Measurements from ENCODE around the gene USP33. TPM values are rescaled to one million over a fixed set of nuclear protein-coding genes. Genes with fewer than 3 reads are reported as not detected.

Gene USP33
- polyA plus RNA-seq, 1 of the 3 experiments (the other 2 are of a cell fraction), result 26.3 TPM

DNA sequence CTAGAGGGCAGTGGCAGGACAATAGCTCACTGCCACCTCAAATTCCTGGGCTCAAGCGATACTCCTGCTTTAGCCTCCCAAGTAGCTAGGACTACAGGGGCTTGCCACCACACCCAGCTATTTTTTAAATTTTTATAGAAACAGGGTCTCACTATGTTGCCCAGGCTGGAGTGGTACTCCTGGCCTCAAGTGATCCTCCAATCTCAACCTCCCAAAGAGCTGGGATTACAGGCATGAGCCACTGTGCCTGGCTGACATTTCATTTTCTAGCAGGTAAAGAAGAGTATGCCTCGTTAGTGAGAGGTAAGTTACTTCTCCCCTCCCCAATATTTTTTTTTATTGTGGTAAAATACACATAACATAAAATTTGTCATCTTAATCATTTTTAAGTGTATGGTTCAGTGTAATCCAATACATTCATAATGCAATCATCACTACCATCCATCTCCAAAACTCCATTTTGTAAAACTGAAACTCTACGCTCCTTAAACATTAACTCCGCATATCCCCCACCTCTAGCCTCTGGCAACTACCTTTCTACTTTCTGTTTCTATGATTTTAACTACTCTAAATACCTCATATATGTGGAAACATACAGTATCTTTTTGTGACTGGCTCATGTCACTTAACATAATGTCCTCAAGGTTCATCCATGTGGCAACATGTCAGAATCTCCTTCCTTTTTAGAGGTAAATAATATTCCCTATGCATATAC, 99.6 kb downstream of the USP33 start:
- no peak overlapping the region for H2AFZ ChIP-seq (ENCODE audit: low read depth)
- TF ChIP-seq, protein P1, sequence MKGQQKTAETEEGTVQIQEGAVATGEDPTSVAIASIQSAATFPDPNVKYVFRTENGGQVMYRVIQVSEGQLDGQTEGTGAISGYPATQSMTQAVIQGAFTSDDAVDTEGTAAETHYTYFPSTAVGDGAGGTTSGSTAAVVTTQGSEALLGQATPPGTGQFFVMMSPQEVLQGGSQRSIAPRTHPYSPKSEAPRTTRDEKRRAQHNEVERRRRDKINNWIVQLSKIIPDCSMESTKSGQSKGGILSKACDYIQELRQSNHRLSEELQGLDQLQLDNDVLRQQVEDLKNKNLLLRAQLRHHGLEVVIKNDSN (IDR thresholded peaks at IDR 0.05; ENCODE audit: borderline replicate concordance, low read depth), result no peak
- no peak for TF ChIP-seq TCF12 (IDR thresholded peaks at IDR 0.05)
- TF ChIP-seq, protein P2, sequence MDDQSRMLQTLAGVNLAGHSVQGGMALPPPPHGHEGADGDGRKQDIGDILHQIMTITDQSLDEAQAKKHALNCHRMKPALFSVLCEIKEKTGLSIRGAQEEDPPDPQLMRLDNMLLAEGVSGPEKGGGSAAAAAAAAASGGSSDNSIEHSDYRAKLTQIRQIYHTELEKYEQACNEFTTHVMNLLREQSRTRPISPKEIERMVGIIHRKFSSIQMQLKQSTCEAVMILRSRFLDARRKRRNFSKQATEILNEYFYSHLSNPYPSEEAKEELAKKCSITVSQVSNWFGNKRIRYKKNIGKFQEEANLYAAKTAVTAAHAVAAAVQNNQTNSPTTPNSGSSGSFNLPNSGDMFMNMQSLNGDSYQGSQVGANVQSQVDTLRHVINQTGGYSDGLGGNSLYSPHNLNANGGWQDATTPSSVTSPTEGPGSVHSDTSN (IDR thresholded peaks at IDR 0.05), result no peak
- POLR2A ChIA-PET, result no interaction called here
- no peaks in the 10 kb centered on the region for H3K27me3 ChIP-seq (ENCODE audit: insufficient read depth)
- no peak overlapping the region for H3K4me2 ChIP-seq
- peaks cover 100% of the 10 kb centered on the region for H3K79me2 ChIP-seq (ENCODE audit: insufficient read depth)
- H3K27ac ChIP-seq (ENCODE audit: low read depth in 2 of 2, low read length in 1 of 2), result no peak overlapping the region
- no peaks in the 10 kb centered on the region for H3K36me3 ChIP-seq (replicated peaks in 1 of 2; ENCODE audit: control insufficient read depth in 1 of 2, insufficient read depth in 2 of 2, low read length in 1 of 2)
- 95% methylated on average over 4 of the region's 4 CpGs for WGBS (ENCODE audit: low lambda C conversion rate)
- no peak overlapping the region for H3K9ac ChIP-seq
- no peak for DNase-seq
- H3K4me3 ChIP-seq (ENCODE audit: low read depth in 2 of 2, low read length in 1 of 2), result no peak overlapping the region
- H3F3A ChIP-seq (replicated peaks; ENCODE audit: insufficient read depth), result peaks cover 9% of the 10 kb centered on the region
- H3K9me2 ChIP-seq, result no peaks in the 10 kb centered on the region
- H3K4me1 ChIP-seq (ENCODE audit: control insufficient read depth in 1 of 2, insufficient read depth in 2 of 2, low read depth in 1 of 2, low read length in 1 of 2), result no peaks in the 10 kb centered on the region; a peak in 2 of 4 replicates
- CTCF ChIA-PET, result no interaction called here
- H3K9me3 ChIP-seq, result no peaks in the 10 kb centered on the region
- peaks cover 47% of the 10 kb centered on the region for H4K20me1 ChIP-seq (ENCODE audit: insufficient read depth)

DNA sequence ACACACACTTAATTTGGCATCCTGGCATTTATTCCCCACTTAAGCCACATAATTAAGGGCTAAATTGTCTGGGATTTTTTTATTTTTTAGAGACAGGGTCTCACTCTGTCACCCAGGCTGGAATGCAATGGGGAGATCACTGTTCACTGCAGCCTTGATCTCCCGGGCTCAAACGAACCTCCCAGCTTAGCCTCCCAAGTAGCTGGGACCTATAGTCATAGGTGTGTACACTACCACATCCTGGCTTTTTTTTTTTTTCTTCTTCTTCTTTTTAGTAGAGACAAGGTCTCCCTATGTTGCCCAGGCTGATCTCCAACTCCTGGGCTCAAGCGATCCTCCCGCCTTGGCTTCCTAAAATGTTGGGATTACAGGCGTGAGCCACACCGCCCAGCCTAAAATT, 101.4 kb downstream of the USP33 start:
- Histone ChIP-seq H3F3A (replicated peaks; ENCODE audit: insufficient read depth) (peaks cover 10% of the 10 kb centered on the region), H3K9me3 (no peaks in the 10 kb centered on the region), H2AFZ (ENCODE audit: low read depth) (no peak overlapping the region), H3K36me3 (replicated peaks in 1 of 2; ENCODE audit: control insufficient read depth in 1 of 2, insufficient read depth in 2 of 2, low read length in 1 of 2) (no peaks in the 10 kb centered on the region), H3K27me3 (ENCODE audit: insufficient read depth) (no peaks in the 10 kb centered on the region), H3K4me3 (ENCODE audit: low read depth in 2 of 2, low read length in 1 of 2) (no peak overlapping the region), H3K27ac (ENCODE audit: low read depth in 2 of 2, low read length in 1 of 2) (no peak overlapping the region), H3K4me1 (ENCODE audit: control insufficient read depth in 1 of 2, insufficient read depth in 2 of 2, low read depth in 1 of 2, low read length in 1 of 2) (no peaks in the 10 kb centered on the region), H3K79me2 (ENCODE audit: insufficient read depth) (peaks cover 100% of the 10 kb centered on the region), H4K20me1 (ENCODE audit: insufficient read depth) (peaks cover 33% of the 10 kb centered on the region), H3K4me2 (no peak overlapping the region), H3K9me2 (no peaks in the 10 kb centered on the region), H3K9ac (no peak overlapping the region)
- WGBS (ENCODE audit: low lambda C conversion rate), result 95% methylated on average over 6 of the region's 6 CpGs
- TF ChIP-seq POLR2AphosphoS5 (IDR thresholded peaks at IDR 0.05; ENCODE audit: low read depth, low read length), result no peak
- TF ChIP-seq, protein P3, sequence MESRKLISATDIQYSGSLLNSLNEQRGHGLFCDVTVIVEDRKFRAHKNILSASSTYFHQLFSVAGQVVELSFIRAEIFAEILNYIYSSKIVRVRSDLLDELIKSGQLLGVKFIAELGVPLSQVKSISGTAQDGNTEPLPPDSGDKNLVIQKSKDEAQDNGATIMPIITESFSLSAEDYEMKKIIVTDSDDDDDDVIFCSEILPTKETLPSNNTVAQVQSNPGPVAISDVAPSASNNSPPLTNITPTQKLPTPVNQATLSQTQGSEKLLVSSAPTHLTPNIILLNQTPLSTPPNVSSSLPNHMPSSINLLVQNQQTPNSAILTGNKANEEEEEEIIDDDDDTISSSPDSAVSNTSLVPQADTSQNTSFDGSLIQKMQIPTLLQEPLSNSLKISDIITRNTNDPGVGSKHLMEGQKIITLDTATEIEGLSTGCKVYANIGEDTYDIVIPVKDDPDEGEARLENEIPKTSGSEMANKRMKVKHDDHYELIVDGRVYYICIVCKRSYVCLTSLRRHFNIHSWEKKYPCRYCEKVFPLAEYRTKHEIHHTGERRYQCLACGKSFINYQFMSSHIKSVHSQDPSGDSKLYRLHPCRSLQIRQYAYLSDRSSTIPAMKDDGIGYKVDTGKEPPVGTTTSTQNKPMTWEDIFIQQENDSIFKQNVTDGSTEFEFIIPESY (IDR thresholded peaks at IDR 0.05; ENCODE audit: borderline replicate concordance, low read depth), result no peak
- ChIA-PET POLR2A (no interaction called here), CTCF (interaction anchor here (1.5 kb wide), 1 partner anchor 25 kb away, joined by 6 read pairs; no protein-coding TSS in a partner anchor)
- no peak for DNase-seq

Measured in SK-N-SH (cell line).